HG02623 (cell line): ENCODE measurements around the gene DYNC2LI1.

Experiments used
- ATAC-seq: cut with Tn5 transposase; IDR thresholded peaks from one replicate; pipeline ENCODE4 v1.9.1; 2021; ENCODE audit warnings: moderate library complexity; ENCODE audit not compliant: unreplicated experiment

DYNC2LI1 gene

GRCh38 chr2:43841949-43842865 lies 68.4 kb downstream of the DYNC2LI1 start:
- no peak for ATAC-seq

- no peak for ATAC-seq
Measured at GRCh38 chr2:43842866-43843226, 69.0 kb downstream of the DYNC2LI1 start.

GRCh38 chr2:43845181-43845580 lies 71.3 kb downstream of the DYNC2LI1 start:
- ATAC-seq: no peak

GRCh38 chr2:43846140-43846793 lies 72.4 kb downstream of the DYNC2LI1 start:
- ATAC-seq: no peak

GRCh38 chr2:43848214-43848613 lies 74.4 kb downstream of the DYNC2LI1 start:
- no peak for ATAC-seq

- no peak for ATAC-seq
Measured at GRCh38 chr2:43851011-43851980, 77.5 kb downstream of the DYNC2LI1 start.

- no peak for ATAC-seq
Measured at GRCh38 chr2:43852196-43852730, 78.4 kb downstream of the DYNC2LI1 start.

- no peak for ATAC-seq
Measured at GRCh38 chr2:43853141-43854081, 79.6 kb downstream of the DYNC2LI1 start.

- no peak for ATAC-seq
Measured at GRCh38 chr2:43854671-43855070, 80.8 kb downstream of the DYNC2LI1 start.

- no peak for ATAC-seq
Measured at GRCh38 chr2:43855292-43855691, 81.5 kb downstream of the DYNC2LI1 start.
